MM.1S (cell line): Measurements from ENCODE around the gene MUC22.
A peak's percentile ranks its signal among the peaks of the same experiment; 100 is the strongest.

ENCODE experiments used
- DNase-seq: peaks from one replicate; pipeline ENCODE4 v3.0.0-alpha.2; 2015
- H2AFZ ChIP-seq: fragments of 300-600 bp; sonication (generic); 2 replicates; pipeline ENCODE4 v1.6.0; 2016; ENCODE audit warnings: antibody characterized with exemption, low read length
- H3F3A ChIP-seq: fragments of 300-600 bp; sonication (generic); 2 replicates; pipeline ENCODE4 v1.6.1; 2016; ENCODE audit warnings: mild to moderate bottlenecking, antibody characterized with exemption, low read length, moderate library complexity, mixed read lengths; ENCODE audit not compliant: insufficient read depth
- H3K27ac ChIP-seq: fragments of 300-600 bp; sonication (generic); 2 replicates; pipeline ENCODE4 v1.5.1; 2016; ENCODE audit warnings: mild to moderate bottlenecking, low read length
- H3K27me3 ChIP-seq: fragments of 300-600 bp; sonication (generic); replicated peaks from 2 replicates; pipeline ENCODE4 v1.6.0; 2016; ENCODE audit warnings: low read length; ENCODE audit not compliant: insufficient read depth
- H3K36me3 ChIP-seq: fragments of 300-600 bp; sonication (generic); replicated peaks from 2 replicates; pipeline ENCODE4 v1.6.1; 2016; ENCODE audit warnings: mild to moderate bottlenecking, low read length, mixed read lengths; ENCODE audit not compliant: insufficient read depth
- H3K4me1 ChIP-seq: fragments of 300-600 bp; sonication (generic); 2 replicates; pipeline ENCODE4 v1.6.1; 2016; ENCODE audit warnings: low read length, mixed read lengths
- H3K4me2 ChIP-seq: fragments of 300-600 bp; sonication (generic); 2 replicates; pipeline ENCODE4 v1.6.0; 2016; ENCODE audit warnings: low read depth, low read length
- H3K4me3 ChIP-seq: fragments of 300-600 bp; sonication (generic); 2 replicates; pipeline ENCODE4 v1.5.1; 2016; ENCODE audit warnings: low read length, mixed read lengths
- H3K79me2 ChIP-seq: fragments of 300-600 bp; sonication (generic); 2 replicates; pipeline ENCODE4 v1.6.1; 2016; ENCODE audit warnings: mixed run types, low read length, mixed read lengths
- H3K9ac ChIP-seq: fragments of 300-600 bp; sonication (generic); 2 replicates; pipeline ENCODE4 v1.6.1; 2016; ENCODE audit warnings: low read length, mixed read lengths
- H3K9me2 ChIP-seq: fragments of 300-600 bp; sonication (generic); replicated peaks from 2 replicates; pipeline ENCODE4 v1.6.1; 2016; ENCODE audit warnings: mild to moderate bottlenecking, low read length, mixed read lengths; ENCODE audit not compliant: insufficient read depth
- H3K9me3 ChIP-seq: fragments of 300-600 bp; sonication (generic); replicated peaks from 2 replicates; pipeline ENCODE4 v1.6.1; 2016; ENCODE audit warnings: mild to moderate bottlenecking, low read length, mixed read lengths; ENCODE audit not compliant: insufficient read depth
- H4K20me1 ChIP-seq: fragments of 300-600 bp; sonication (generic); 2 replicates; pipeline ENCODE4 v1.6.1; 2016; ENCODE audit warnings: mild to moderate bottlenecking, low read length, moderate library complexity, mixed read lengths; ENCODE audit not compliant: insufficient read depth
- CTCF ChIP-seq: fragments of 300-600 bp; sonication (generic); IDR thresholded peaks from 2 replicates; pipeline ENCODE4 v1.5.1; 2016; ENCODE audit warnings: antibody characterized with exemption, low read length, mixed read lengths
- EZH2 ChIP-seq: fragments of 300-600 bp; sonication (generic); optimal IDR thresholded peaks from 2 replicates; pipeline ENCODE3; 2017; ENCODE audit warnings: low read depth, mild to moderate bottlenecking, antibody characterized with exemption, low read length, mixed read lengths
- EZH2phosphoT487 ChIP-seq: fragments of 300-600 bp; sonication (generic); IDR thresholded peaks from 2 replicates; pipeline ENCODE4 v1.6.1; 2018; ENCODE audit warnings: antibody characterized with exemption, low read length

The MUC22 gene

GRCh38 chr6:31081872-31082271 is 71.6 kb downstream of the MUC22 start:
- no peak for DNase-seq
- no peaks in the 10 kb centered on the region for H3F3A ChIP-seq
- H3K4me2 ChIP-seq, result no peak overlapping the region
- no peaks in the 10 kb centered on the region for H3K27me3 ChIP-seq
- H3K4me1 ChIP-seq, result no peaks in the 10 kb centered on the region
- H3K4me3 ChIP-seq, result no peak overlapping the region
- no peaks in the 10 kb centered on the region for H4K20me1 ChIP-seq
- no peaks in the 10 kb centered on the region for H3K9me3 ChIP-seq
- no peaks in the 10 kb centered on the region for H3K36me3 ChIP-seq
- no peak overlapping the region for H2AFZ ChIP-seq
- no peaks in the 10 kb centered on the region for H3K9me2 ChIP-seq
- no peak overlapping the region for H3K27ac ChIP-seq
- no peak for TF ChIP-seq EZH2phosphoT487
- TF ChIP-seq EZH2, result no peak
- no peak for TF ChIP-seq CTCF
- H3K9ac ChIP-seq, result no peak overlapping the region
- H3K79me2 ChIP-seq, result no peaks in the 10 kb centered on the region

GRCh38 chr6:31083742-31084354 is 73.6 kb downstream of the MUC22 start:
- no peaks in the 10 kb centered on the region for H3K4me1 ChIP-seq
- H3K4me2 ChIP-seq, result no peak overlapping the region
- TF ChIP-seq EZH2phosphoT487 (no peak), CTCF (peak; percentile 43)
- no peak overlapping the region for H3K9ac ChIP-seq
- H3K79me2 ChIP-seq, result no peaks in the 10 kb centered on the region
- H3K9me3 ChIP-seq, result no peaks in the 10 kb centered on the region
- H2AFZ ChIP-seq, result 0 out of 2 replicates have a peak overlapping the region, but pooled peaks have one; percentile 15
- no peaks in the 10 kb centered on the region for H3F3A ChIP-seq
- H4K20me1 ChIP-seq, result no peaks in the 10 kb centered on the region
- no peaks in the 10 kb centered on the region for H3K36me3 ChIP-seq
- DNase-seq, result no peak
- H3K4me3 ChIP-seq, result no peak overlapping the region
- H3K9me2 ChIP-seq, result no peaks in the 10 kb centered on the region
- no peaks in the 10 kb centered on the region for H3K27me3 ChIP-seq
- no peak overlapping the region for H3K27ac ChIP-seq
